ENCODE results near the gene ABTB1. TPM values are rescaled to one million over a fixed set of nuclear protein-coding genes. Genes with fewer than 3 reads are reported as not detected.

Gene ABTB1
- polyA plus RNA-seq, 1 donor = 17.0 TPM

GRCh38 chr3:127720985-127721935 lies 48.5 kb downstream of the ABTB1 start:
- no peaks in the 10 kb centered on the region for H3K9me3 ChIP-seq (ENCODE audit: control insufficient read depth, low read depth, low read length)
- H3K4me3 ChIP-seq (ENCODE audit: low read length) = no peak overlapping the region
- peaks cover 4% of the 10 kb centered on the region for H3K36me3 ChIP-seq (ENCODE audit: control insufficient read depth, insufficient read depth, low read length)
- no peak for DNase-seq
- H3K4me1 ChIP-seq (ENCODE audit: control insufficient read depth, insufficient read depth, low read length) = peaks cover 11% of the 10 kb centered on the region
- H3K27ac ChIP-seq (ENCODE audit: low read length) = no peak overlapping the region
- WGBS (ENCODE audit: insufficient coverage, low lambda C conversion rate) = no CpG with 5 or more reads among the region's 17 CpGs
- H3K27me3 ChIP-seq (ENCODE audit: control insufficient read depth, insufficient read depth, low read length) = no peaks in the 10 kb centered on the region

GRCh38 chr3:127722091-127722784 lies 49.5 kb downstream of the ABTB1 start:
- DNase-seq = no peak
- Histone ChIP-seq H3K9me3 (ENCODE audit: control insufficient read depth, low read depth, low read length) (no peaks in the 10 kb centered on the region), H3K27ac (ENCODE audit: low read length) (peak overlapping the region; percentile 38), H3K36me3 (ENCODE audit: control insufficient read depth, insufficient read depth, low read length) (peaks cover 4% of the 10 kb centered on the region), H3K4me3 (ENCODE audit: low read length) (no peak overlapping the region), H3K4me1 (ENCODE audit: control insufficient read depth, insufficient read depth, low read length) (peaks cover 11% of the 10 kb centered on the region), H3K27me3 (ENCODE audit: control insufficient read depth, insufficient read depth, low read length) (no peaks in the 10 kb centered on the region)
- WGBS (ENCODE audit: insufficient coverage, low lambda C conversion rate) = 60% methylated on average over 1 of the region's 13 CpGs

- Histone ChIP-seq H3K36me3 (ENCODE audit: control insufficient read depth, insufficient read depth, low read length) (peaks cover 4% of the 10 kb centered on the region), H3K4me3 (ENCODE audit: low read length) (no peak overlapping the region), H3K9me3 (ENCODE audit: control insufficient read depth, low read depth, low read length) (no peaks in the 10 kb centered on the region), H3K27me3 (ENCODE audit: control insufficient read depth, insufficient read depth, low read length) (no peaks in the 10 kb centered on the region), H3K27ac (ENCODE audit: low read length) (peak overlapping the region; percentile 38), H3K4me1 (ENCODE audit: control insufficient read depth, insufficient read depth, low read length) (peaks cover 11% of the 10 kb centered on the region)
- no peak for DNase-seq
- WGBS (ENCODE audit: insufficient coverage, low lambda C conversion rate) = no CpG with 5 or more reads among the region's 11 CpGs
Observed at GRCh38 chr3:127723011-127723567, 50.3 kb downstream of the ABTB1 start.

GRCh38 chr3:127726894-127727293 lies 54.1 kb downstream of the ABTB1 start:
- H3K4me1 ChIP-seq (ENCODE audit: control insufficient read depth, insufficient read depth, low read length) = peaks cover 9% of the 10 kb centered on the region
- H3K4me3 ChIP-seq (ENCODE audit: low read length) = no peak overlapping the region
- WGBS (ENCODE audit: insufficient coverage, low lambda C conversion rate) = 82% methylated on average over 3 of the region's 3 CpGs
- H3K9me3 ChIP-seq (ENCODE audit: control insufficient read depth, low read depth, low read length) = no peaks in the 10 kb centered on the region
- DNase-seq = no peak
- H3K27ac ChIP-seq (ENCODE audit: low read length) = no peak overlapping the region
- no peaks in the 10 kb centered on the region for H3K27me3 ChIP-seq (ENCODE audit: control insufficient read depth, insufficient read depth, low read length)
- no peaks in the 10 kb centered on the region for H3K36me3 ChIP-seq (ENCODE audit: control insufficient read depth, insufficient read depth, low read length)

- H3K27ac ChIP-seq (ENCODE audit: low read length) = no peak overlapping the region
- H3K4me3 ChIP-seq (ENCODE audit: low read length) = no peak overlapping the region
- no peak for DNase-seq
- no CpG with 5 or more reads among the region's 7 CpGs for WGBS (ENCODE audit: insufficient coverage, low lambda C conversion rate)
- H3K9me3 ChIP-seq (ENCODE audit: control insufficient read depth, low read depth, low read length) = no peaks in the 10 kb centered on the region
- no peaks in the 10 kb centered on the region for H3K36me3 ChIP-seq (ENCODE audit: control insufficient read depth, insufficient read depth, low read length)
- H3K27me3 ChIP-seq (ENCODE audit: control insufficient read depth, insufficient read depth, low read length) = no peaks in the 10 kb centered on the region
- no peaks in the 10 kb centered on the region for H3K4me1 ChIP-seq (ENCODE audit: control insufficient read depth, insufficient read depth, low read length)
Observed at GRCh38 chr3:127728417-127729015, 55.8 kb downstream of the ABTB1 start.

GRCh38 chr3:127729556-127730056 lies 56.9 kb downstream of the ABTB1 start:
- Histone ChIP-seq H3K27ac (ENCODE audit: low read length) (no peak overlapping the region), H3K36me3 (ENCODE audit: control insufficient read depth, insufficient read depth, low read length) (no peaks in the 10 kb centered on the region), H3K4me3 (ENCODE audit: low read length) (no peak overlapping the region), H3K27me3 (ENCODE audit: control insufficient read depth, insufficient read depth, low read length) (no peaks in the 10 kb centered on the region), H3K9me3 (ENCODE audit: control insufficient read depth, low read depth, low read length) (no peaks in the 10 kb centered on the region), H3K4me1 (ENCODE audit: control insufficient read depth, insufficient read depth, low read length) (peaks cover 3% of the 10 kb centered on the region)
- DNase-seq = no peak
- no CpG with 5 or more reads among the region's 4 CpGs for WGBS (ENCODE audit: insufficient coverage, low lambda C conversion rate)

GRCh38 chr3:127730171-127730570 lies 57.4 kb downstream of the ABTB1 start:
- Histone ChIP-seq H3K27ac (ENCODE audit: low read length) (no peak overlapping the region), H3K27me3 (ENCODE audit: control insufficient read depth, insufficient read depth, low read length) (no peaks in the 10 kb centered on the region), H3K36me3 (ENCODE audit: control insufficient read depth, insufficient read depth, low read length) (no peaks in the 10 kb centered on the region), H3K4me3 (ENCODE audit: low read length) (no peak overlapping the region), H3K9me3 (ENCODE audit: control insufficient read depth, low read depth, low read length) (no peaks in the 10 kb centered on the region), H3K4me1 (ENCODE audit: control insufficient read depth, insufficient read depth, low read length) (peaks cover 4% of the 10 kb centered on the region)
- DNase-seq = no peak
- WGBS (ENCODE audit: insufficient coverage, low lambda C conversion rate) = no CpG with 5 or more reads among the region's 8 CpGs

Other genes starting within 250 kb of the ABTB1 start
- gene TPRA1, start 82.2 kb upstream of the ABTB1 start, polyA plus RNA-seq = 23.8 TPM
- 26.5 TPM for gene MCM2, start 74.5 kb upstream of the ABTB1 start, polyA plus RNA-seq
- 10.9 TPM for gene PODXL2, start 43.8 kb upstream of the ABTB1 start, polyA plus RNA-seq
- gene MGLL, start 149.6 kb downstream of the ABTB1 start, polyA plus RNA-seq = 22.8 TPM
- 0.52 TPM for gene KBTBD12, start 242.3 kb downstream of the ABTB1 start, polyA plus RNA-seq

Data from large intestine (tissue), 3 donors.